SK-N-SH treated with all-trans-retinoic acid at 6 μM for 48 hours (cell line): ENCODE data around the gene HTR7.
A peak's percentile ranks its signal among the peaks of the same experiment; 100 is the strongest.

Experiments
- ATAC-seq: fragments of 200-7000 bp; cut with Tn5 transposase; 3 replicates; pipeline ENCODE4 v1.9.1; 2020; ENCODE audit warnings: mild to moderate bottlenecking, moderate library complexity
- CSDC2 ChIP-seq: fragments of 250-450 bp; sonication (Bioruptor Pico); IDR thresholded peaks from 2 replicates; pipeline ENCODE4 v1.5.0; 2020; ENCODE audit warnings: mild to moderate bottlenecking, moderate library complexity
- ESRRG ChIP-seq: fragments of 250-450 bp; sonication (Bioruptor Pico); IDR thresholded peaks from 2 replicates; pipeline ENCODE4 v1.6.1; 2021; ENCODE audit warnings: mild to moderate bottlenecking
- PPARA ChIP-seq: fragments of 250-450 bp; sonication (Bioruptor Pico); IDR thresholded peaks from 2 replicates; pipeline ENCODE4 v1.5.0; 2020; ENCODE audit warnings: mild to moderate bottlenecking, borderline replicate concordance
- RARB ChIP-seq: fragments of 250-450 bp; sonication (Bioruptor Pico); IDR thresholded peaks from 2 replicates; pipeline ENCODE4 v1.8.0; 2021; ENCODE audit warnings: mild to moderate bottlenecking, moderate library complexity
- TOX ChIP-seq: fragments of 250-450 bp; sonication (Bioruptor Pico); IDR thresholded peaks from 2 replicates; pipeline ENCODE4 v1.8.0; 2021; ENCODE audit warnings: mild to moderate bottlenecking, moderate library complexity, borderline replicate concordance
- TF ChIP-seq, protein P1 (sequence below): fragments of 250-450 bp; sonication (Bioruptor Pico); IDR thresholded peaks from 2 replicates; pipeline ENCODE4 v1.5.0; 2020; ENCODE audit warnings: mild to moderate bottlenecking, moderate library complexity
- TF ChIP-seq, protein P2 (sequence below): fragments of 250-450 bp; sonication (Bioruptor Pico); IDR thresholded peaks from 2 replicates; pipeline ENCODE4 v1.5.1; 2021; ENCODE audit warnings: mild to moderate bottlenecking, moderate library complexity
- TF ChIP-seq, protein P3 (sequence below): fragments of 250-450 bp; sonication (Bioruptor Pico); IDR thresholded peaks from 2 replicates; pipeline ENCODE4 v1.8.0; 2021; ENCODE audit warnings: low read depth, mild to moderate bottlenecking, moderate library complexity, borderline replicate concordance
- TF ChIP-seq, protein P4 (sequence below): fragments of 250-450 bp; sonication (Bioruptor Pico); IDR thresholded peaks from 2 replicates; pipeline ENCODE4 v1.5.1; 2020; ENCODE audit warnings: low read depth, mild to moderate bottlenecking, moderate library complexity

Gene HTR7

DNA sequence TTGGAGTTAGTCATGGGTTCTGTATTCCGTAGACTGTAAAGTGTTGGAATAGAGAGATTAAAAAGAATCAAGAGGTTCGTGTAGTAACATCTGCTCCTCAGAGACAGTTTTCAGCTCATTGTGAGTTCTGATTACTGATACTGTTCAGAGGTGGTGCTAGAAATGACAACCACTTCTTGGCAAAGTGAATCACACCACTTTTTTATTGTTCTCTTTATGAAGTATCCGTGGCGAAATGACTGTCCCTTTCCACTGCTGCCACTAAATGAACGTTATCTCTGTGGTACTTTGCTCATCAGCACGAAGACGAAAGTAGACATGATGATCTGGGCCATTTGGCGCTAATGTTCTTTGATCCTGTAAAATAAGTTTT is 14.8 kb upstream of the HTR7 start (continued):
- TF ChIP-seq, protein P1, sequence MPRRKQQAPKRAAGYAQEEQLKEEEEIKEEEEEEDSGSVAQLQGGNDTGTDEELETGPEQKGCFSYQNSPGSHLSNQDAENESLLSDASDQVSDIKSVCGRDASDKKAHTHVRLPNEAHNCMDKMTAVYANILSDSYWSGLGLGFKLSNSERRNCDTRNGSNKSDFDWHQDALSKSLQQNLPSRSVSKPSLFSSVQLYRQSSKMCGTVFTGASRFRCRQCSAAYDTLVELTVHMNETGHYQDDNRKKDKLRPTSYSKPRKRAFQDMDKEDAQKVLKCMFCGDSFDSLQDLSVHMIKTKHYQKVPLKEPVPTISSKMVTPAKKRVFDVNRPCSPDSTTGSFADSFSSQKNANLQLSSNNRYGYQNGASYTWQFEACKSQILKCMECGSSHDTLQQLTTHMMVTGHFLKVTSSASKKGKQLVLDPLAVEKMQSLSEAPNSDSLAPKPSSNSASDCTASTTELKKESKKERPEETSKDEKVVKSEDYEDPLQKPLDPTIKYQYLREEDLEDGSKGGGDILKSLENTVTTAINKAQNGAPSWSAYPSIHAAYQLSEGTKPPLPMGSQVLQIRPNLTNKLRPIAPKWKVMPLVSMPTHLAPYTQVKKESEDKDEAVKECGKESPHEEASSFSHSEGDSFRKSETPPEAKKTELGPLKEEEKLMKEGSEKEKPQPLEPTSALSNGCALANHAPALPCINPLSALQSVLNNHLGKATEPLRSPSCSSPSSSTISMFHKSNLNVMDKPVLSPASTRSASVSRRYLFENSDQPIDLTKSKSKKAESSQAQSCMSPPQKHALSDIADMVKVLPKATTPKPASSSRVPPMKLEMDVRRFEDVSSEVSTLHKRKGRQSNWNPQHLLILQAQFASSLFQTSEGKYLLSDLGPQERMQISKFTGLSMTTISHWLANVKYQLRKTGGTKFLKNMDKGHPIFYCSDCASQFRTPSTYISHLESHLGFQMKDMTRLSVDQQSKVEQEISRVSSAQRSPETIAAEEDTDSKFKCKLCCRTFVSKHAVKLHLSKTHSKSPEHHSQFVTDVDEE (CRISPR knock-in tag), result no peak
- TF ChIP-seq, protein P2, sequence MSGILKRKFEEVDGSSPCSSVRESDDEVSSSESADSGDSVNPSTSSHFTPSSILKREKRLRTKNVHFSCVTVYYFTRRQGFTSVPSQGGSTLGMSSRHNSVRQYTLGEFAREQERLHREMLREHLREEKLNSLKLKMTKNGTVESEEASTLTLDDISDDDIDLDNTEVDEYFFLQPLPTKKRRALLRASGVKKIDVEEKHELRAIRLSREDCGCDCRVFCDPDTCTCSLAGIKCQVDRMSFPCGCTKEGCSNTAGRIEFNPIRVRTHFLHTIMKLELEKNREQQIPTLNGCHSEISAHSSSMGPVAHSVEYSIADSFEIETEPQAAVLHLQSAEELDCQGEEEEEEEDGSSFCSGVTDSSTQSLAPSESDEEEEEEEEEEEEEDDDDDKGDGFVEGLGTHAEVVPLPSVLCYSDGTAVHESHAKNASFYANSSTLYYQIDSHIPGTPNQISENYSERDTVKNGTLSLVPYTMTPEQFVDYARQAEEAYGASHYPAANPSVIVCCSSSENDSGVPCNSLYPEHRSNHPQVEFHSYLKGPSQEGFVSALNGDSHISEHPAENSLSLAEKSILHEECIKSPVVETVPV, result no peak
- no peak for TF ChIP-seq RARB (CRISPR knock-in tag)

DNA sequence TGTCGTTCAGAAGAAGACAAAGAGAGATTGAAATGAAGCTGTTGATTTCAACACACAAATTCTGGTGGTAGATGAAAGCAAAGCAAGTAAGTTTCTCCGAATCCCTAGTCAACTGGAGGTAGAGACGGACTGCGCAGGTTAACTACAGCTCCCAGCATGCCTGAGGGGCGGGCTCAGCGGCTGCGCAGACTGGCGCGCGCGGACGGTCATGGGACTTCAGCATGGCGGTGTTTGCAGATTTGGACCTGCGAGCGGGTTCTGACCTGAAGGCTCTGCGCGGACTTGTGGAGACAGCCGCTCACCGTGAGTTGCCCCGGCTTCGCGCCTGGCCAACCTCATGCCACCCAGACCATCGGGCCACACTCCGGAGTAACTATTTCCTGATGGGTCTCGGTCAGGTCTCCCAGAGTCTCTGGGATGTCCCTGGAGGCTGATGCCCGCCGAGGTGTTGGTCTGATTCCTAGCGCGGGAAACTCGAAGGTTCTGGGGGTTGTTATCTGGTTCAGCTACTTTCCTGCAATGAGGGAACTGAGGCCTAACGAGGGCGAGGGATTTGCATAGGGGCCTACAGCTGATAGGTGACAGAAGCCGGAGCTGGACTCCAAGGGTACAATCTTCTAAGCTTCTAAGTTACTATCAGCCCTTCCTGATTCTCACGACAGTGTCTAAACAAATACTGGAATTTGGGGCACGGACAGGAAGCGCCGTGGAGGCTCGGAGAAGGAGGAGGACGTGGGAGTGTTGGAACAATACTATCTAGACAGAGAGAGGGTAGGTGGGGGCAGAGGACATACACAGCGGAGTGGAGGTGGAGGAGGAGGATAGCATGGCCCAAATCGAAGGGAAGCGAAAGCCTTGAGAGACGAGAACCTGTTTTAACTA is 14.2 kb upstream of the HTR7 start, which contains the start of gene RPP30:
TSS of gene RPP30 (plus strand) at position 209 of the 882 bp plus-strand sequence. CDS start at position 222, 13 bp downstream.
- ATAC-seq, result peak; percentile 100
- TF ChIP-seq, protein P3, sequence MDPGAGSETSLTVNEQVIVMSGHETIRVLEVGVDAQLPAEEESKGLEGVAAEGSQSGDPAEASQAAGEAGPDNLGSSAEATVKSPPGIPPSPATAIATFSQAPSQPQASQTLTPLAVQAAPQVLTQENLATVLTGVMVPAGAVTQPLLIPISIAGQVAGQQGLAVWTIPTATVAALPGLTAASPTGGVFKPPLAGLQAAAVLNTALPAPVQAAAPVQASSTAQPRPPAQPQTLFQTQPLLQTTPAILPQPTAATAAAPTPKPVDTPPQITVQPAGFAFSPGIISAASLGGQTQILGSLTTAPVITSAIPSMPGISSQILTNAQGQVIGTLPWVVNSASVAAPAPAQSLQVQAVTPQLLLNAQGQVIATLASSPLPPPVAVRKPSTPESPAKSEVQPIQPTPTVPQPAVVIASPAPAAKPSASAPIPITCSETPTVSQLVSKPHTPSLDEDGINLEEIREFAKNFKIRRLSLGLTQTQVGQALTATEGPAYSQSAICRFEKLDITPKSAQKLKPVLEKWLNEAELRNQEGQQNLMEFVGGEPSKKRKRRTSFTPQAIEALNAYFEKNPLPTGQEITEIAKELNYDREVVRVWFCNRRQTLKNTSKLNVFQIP, result no peak
- TF ChIP-seq, all 23 proteins: peak for 0

DNA sequence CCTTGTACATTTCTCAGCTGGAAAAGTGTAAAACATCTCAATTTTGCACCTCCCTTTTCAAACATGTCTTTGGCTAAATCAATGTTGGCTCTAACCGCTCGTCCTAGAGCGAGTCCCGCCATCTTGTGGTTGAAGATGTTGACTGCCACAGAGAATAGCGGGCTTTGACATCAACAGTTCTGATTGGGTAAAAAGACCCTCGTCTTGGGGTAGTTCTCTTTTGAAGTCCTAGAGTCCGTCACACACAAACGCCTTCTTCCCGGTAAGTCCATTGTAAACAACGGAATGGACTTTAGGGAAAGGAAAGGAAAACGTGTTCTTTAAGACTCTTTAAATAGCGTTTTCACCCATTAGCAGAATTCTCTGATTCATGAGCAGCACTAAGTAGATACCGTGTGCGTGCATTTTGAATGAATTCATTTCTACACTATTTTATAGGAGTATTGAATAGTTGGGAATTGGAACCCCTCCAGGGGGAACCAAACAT is 13.5 kb upstream of the HTR7 start:
- ATAC-seq, result peak; percentile 79
- TF ChIP-seq ESRRG (no peak), PPARA (CRISPR knock-in tag) (no peak), TOX (CRISPR knock-in tag) (no peak), CSDC2 (CRISPR knock-in tag) (no peak)
- TF ChIP-seq, protein P3, result no peak
- TF ChIP-seq, protein P2, result no peak
- TF ChIP-seq, protein P1 (CRISPR knock-in tag), result no peak
- TF ChIP-seq, protein P4, sequence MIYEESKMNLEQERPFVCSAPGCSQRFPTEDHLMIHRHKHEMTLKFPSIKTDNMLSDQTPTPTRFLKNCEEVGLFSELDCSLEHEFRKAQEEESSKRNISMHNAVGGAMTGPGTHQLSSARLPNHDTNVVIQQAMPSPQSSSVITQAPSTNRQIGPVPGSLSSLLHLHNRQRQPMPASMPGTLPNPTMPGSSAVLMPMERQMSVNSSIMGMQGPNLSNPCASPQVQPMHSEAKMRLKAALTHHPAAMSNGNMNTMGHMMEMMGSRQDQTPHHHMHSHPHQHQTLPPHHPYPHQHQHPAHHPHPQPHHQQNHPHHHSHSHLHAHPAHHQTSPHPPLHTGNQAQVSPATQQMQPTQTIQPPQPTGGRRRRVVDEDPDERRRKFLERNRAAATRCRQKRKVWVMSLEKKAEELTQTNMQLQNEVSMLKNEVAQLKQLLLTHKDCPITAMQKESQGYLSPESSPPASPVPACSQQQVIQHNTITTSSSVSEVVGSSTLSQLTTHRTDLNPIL (CRISPR knock-in tag), result no peak
- TF ChIP-seq, all 23 proteins: peak for 0

DNA sequence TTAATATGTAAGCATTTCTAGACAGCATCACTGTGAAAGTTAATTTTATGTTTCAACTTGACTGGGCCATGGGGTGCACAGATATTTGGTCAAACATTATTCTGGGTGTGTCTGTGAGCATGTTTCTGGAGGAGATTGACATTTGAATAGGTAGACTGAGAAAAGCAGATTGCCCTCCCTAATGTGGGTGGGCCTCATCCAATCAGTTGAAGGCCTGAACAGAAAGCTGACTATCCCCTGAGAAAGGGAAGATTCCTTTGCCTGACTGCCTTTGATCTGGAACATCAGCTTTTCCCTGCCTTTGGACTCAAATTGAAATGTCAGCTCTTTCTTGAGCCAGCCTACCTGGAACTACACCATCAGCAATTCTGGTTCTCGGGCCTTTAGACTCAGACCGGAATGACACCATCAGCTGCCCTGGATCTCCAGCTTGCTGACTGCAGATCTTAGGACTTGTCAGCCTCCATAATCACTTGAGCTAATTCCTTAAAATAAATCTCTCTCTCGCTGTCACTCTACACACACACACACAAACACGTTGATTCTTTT is 8.3 kb upstream of the HTR7 start:
- no peak for TF ChIP-seq TOX (CRISPR knock-in tag)
- TF ChIP-seq, protein P3, result no peak
- ATAC-seq, result no peak
